ENCODE measurements around the gene VSTM4. TPM values are rescaled to one million over a fixed set of nuclear protein-coding genes. Genes with fewer than 3 reads are reported as not detected.

The VSTM4 gene, protein sequence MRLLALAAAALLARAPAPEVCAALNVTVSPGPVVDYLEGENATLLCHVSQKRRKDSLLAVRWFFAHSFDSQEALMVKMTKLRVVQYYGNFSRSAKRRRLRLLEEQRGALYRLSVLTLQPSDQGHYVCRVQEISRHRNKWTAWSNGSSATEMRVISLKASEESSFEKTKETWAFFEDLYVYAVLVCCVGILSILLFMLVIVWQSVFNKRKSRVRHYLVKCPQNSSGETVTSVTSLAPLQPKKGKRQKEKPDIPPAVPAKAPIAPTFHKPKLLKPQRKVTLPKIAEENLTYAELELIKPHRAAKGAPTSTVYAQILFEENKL
- 10 to 100 TPM; 13.4 to 38.2 (median 25.9) TPM for total RNA-seq

- no peak for TF ChIP-seq CTCF (IDR thresholded peaks at IDR 0.05; ENCODE audit: low read depth)
Observed at GRCh38 chr10:49115015-49115795, at the start of gene VSTM4. TSS of gene VSTM4 (minus strand) at chr10:49115522. CDS start at chr10:49115485, 37 bp downstream.

DNA sequence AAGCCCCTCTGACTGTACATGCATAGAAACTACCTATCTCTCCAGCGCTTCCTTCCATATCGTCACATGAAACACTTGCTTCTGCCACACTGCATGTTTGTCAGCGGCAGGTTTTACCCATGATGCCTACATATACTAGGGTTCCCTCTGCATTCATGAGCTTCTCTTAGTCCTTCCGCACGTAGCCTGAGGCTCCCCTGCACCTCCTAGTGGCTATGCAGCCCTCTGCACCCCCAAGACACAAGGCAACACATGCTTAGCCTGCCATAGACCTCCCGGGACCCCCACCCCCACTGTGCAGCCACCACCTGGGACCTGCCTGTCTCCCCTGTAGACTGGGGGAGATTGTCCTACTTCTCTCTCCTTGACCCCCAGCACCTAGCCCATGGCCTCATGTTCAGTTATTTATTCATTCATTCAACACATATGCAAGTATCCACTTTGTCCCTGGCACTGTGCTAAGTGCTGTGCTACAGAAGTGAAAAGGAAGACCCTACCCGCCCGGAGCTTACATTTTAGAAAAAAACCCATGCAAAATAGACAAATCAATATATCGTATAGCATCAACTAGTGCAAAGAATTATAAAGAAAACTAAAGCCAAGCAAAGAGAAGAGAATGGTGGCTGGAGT is 49.4 kb upstream of the VSTM4 start:
- no peak for TF ChIP-seq CTCF (IDR thresholded peaks at IDR 0.05; ENCODE audit: low read depth)

DNA sequence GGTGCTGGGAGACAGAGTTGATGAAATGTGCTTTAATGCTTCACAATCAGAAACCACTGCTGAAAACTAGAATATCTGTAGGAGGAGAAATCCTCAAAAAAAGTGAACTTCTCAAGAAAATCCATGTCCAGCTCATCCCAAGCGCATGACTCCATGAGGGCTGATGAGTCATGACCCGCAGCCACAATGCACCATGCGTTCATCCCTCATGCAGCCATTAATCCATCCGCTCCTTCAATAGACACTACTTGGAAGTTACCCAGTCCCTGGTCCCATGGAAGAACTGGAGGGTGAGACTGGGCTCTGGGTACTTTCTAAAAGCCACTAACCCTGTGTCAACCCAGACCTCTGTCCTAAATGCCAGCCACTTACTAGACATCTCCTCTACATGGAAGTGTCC is 48.4 kb upstream of the VSTM4 start:
- TF ChIP-seq CTCF (IDR thresholded peaks at IDR 0.05; ENCODE audit: low read depth), result no peak

DNA sequence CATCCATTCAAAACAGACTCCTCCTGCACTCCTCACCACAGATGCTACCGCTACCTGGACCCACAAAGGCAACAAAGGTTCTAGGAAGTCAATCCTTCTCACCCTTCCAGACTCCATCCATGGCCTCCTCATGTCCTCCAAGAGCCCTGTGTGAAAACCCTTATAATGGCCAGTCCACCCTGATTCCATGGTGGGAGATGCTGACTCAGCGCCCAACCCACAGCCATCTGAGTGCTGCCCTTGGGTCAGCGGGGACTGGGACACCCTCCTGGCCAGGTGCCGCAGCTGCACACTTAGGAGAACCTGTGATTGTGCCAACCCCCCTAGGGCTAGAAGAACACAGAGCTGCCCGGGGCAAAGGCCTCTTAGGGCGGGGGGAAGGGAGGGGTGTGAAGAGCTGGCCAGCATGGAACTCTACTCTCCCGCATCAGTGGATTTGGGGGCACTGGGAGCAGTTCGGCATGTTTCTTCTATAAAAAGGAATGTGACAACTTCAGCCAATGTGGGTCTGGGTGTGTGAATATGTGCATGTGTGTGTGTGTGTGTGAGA is 47.5 kb upstream of the VSTM4 start:
- no peak for TF ChIP-seq CTCF (IDR thresholded peaks at IDR 0.05; ENCODE audit: low read depth)

GRCh38 chr10:49162063-49162462 is 46.7 kb upstream of the VSTM4 start:
- TF ChIP-seq CTCF (IDR thresholded peaks at IDR 0.05; ENCODE audit: low read depth), result no peak

DNA sequence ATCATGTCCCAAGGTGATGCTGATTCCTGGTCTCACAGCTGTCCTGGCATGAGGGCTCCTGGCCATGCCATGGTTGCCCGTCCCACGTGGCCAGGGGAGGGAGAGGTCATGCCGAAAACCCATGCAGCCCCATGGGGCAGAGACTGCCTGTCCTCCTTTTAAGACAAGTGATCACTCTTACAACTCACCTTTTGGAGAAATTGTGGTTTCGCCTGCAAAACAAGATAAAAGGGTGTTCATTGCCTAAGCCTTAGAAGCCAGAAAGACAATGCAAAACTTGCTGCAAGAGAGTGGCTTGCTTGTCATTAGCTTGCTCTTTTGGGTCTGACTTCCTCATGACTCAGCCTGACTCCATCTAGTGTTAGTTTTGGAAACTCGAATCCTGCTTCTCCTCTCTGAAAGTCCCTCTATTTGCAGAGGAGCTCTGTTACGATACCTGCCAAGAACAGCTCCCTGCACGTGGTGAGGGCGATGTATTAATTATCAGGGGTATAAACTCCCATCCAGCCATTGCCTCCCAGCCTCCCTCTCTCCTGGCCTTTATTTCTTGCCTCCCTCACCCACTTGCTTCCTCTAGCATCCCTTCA is 46.2 kb upstream of the VSTM4 start:
- TF ChIP-seq CTCF (IDR thresholded peaks at IDR 0.05; ENCODE audit: low read depth), result no peak

Data from subcutaneous adipose tissue (tissue), 4 donors.